B cell (primary cell): ENCODE results near the gene GPR137. TPM values are rescaled to one million over a fixed set of nuclear protein-coding genes. Genes with fewer than 3 reads are reported as not detected.

Experiments used
- ATAC-seq: fragments of 200-7000 bp; cut with Tn5 transposase; one replicate; pipeline ENCODE4 v1.10.0; 2021; ENCODE audit warnings: low read depth, mild to moderate bottlenecking, moderate number of reproducible peaks, moderate library complexity
- CTCF ChIA-PET: fragments of 350-600 bp; sonication (Branson Sonifier 250); formaldehyde crosslinking; loops from one replicate; lab custom pipeline; 2021; ENCODE audit warnings: antibody characterized with exemption, inconsistent platforms; lab: Charles Lee
- POLR2A ChIA-PET: fragments of 350-600 bp; sonication (Branson Sonifier 250); formaldehyde crosslinking; loops from one replicate; lab custom pipeline; 2021; ENCODE audit warnings: antibody characterized with exemption; lab: Charles Lee
- DNase-seq: peaks from one replicate; pipeline ENCODE4 v3.0.0; 2013
- H2AFZ ChIP-seq: 2 replicates; pipeline ENCODE4 v1.6.1; 2012; ENCODE audit warnings: mild to moderate bottlenecking, low read depth, low read length; ENCODE audit not compliant: insufficient read depth, poor library complexity, severe bottlenecking
- H3K27ac ChIP-seq, 2 donors: 1 replicate in 1 of 2; 2 replicates in 1 of 2; pipeline ENCODE4 v1.5.1; 2012 to 2013; ENCODE audit warnings: low read length in 2 of 2, mild to moderate bottlenecking in 2 of 2, moderate library complexity in 1 of 2
- H3K27me3 ChIP-seq, 4 experiments: fragments of 200-600 bp in 1 of 4; sonication (generic) in 1 of 4; replicated peaks in 1 of 4; 1 replicate in 2 of 4; 2 replicates in 2 of 4; pipeline versions ENCODE4 v1.6.1 to v1.7.0; 2013 to 2016; ENCODE audit warnings: low read length in 3 of 4, mild to moderate bottlenecking in 2 of 4, mixed read lengths in 1 of 4, moderate library complexity in 1 of 4; ENCODE audit not compliant: insufficient read depth in 4 of 4, control insufficient read depth in 3 of 4; ENCODE audit errors: control extremely low read depth in 1 of 4
- H3K36me3 ChIP-seq, 2 experiments: replicated peaks in 1 of 2; 1 replicate in 1 of 2; 2 replicates in 1 of 2; pipeline versions ENCODE4 v1.6.1 to v1.7.1; 2013; ENCODE audit warnings: low read length in 1 of 2; ENCODE audit not compliant: insufficient read depth in 2 of 2, control insufficient read depth in 1 of 2; ENCODE audit errors: control extremely low read depth in 1 of 2, extremely low read depth in 1 of 2
- H3K4me1 ChIP-seq, 2 donors: fragments of 200-600 bp in 1 of 2; sonication (generic) in 1 of 2; 1 replicate in 1 of 2; 2 replicates in 1 of 2; pipeline versions ENCODE4 v1.5.1 to v1.6.1; 2013 to 2017; ENCODE audit warnings: low read length in 2 of 2; ENCODE audit not compliant: control insufficient read depth in 2 of 2, insufficient read depth in 2 of 2
- H3K4me2 ChIP-seq: replicated peaks from 2 replicates; pipeline ENCODE3; 2012; ENCODE audit warnings: mild to moderate bottlenecking, low read depth, low read length; ENCODE audit not compliant: poor library complexity, severe bottlenecking
- H3K4me3 ChIP-seq, 5 experiments: fragments of 200-600 bp in 1 of 5; sonication (generic) in 1 of 5; 1 replicate in 3 of 5; 2 replicates in 2 of 5; pipeline versions ENCODE4 v1.5.1 to v1.7.0; 2011 to 2016; ENCODE audit warnings: low read length in 4 of 5, mild to moderate bottlenecking in 4 of 5, low read depth in 2 of 5, control low read depth in 1 of 5, moderate library complexity in 1 of 5; ENCODE audit not compliant: insufficient read depth in 1 of 5; ENCODE audit errors: control extremely low read depth in 1 of 5, extremely low read depth in 1 of 5
- H3K79me2 ChIP-seq: fragments of 200-600 bp; sonication (generic); one replicate; pipeline ENCODE4 v1.6.0; 2016; ENCODE audit warnings: low read length; ENCODE audit not compliant: control insufficient read depth, insufficient read depth
- H3K9ac ChIP-seq: fragments of 200-600 bp; sonication (generic); 2 replicates; pipeline ENCODE4 v1.6.1; 2017; ENCODE audit warnings: mild to moderate bottlenecking, low read length, moderate library complexity
- H3K9me3 ChIP-seq, 3 donors: one replicate each; pipeline versions ENCODE4 v1.6.1 to v1.7.1; 2013; ENCODE audit warnings: low read length in 2 of 3; ENCODE audit not compliant: control insufficient read depth in 2 of 3, insufficient read depth in 1 of 3; ENCODE audit errors: control extremely low read depth in 1 of 3
- H4K20me1 ChIP-seq: 2 replicates; pipeline ENCODE4 v1.6.0; 2012; ENCODE audit warnings: mild to moderate bottlenecking, low read length; ENCODE audit not compliant: insufficient read depth, control insufficient read depth, poor library complexity, severe bottlenecking
- H3K27ac Mint-ChIP-seq: one replicate; pipeline ENCODE4 v1.8.0; 2021; ENCODE audit warnings: mixed read lengths
- H3K27me3 Mint-ChIP-seq: one replicate; pipeline ENCODE4 v1.8.0; 2021; ENCODE audit warnings: mixed read lengths
- H3K4me1 Mint-ChIP-seq: one replicate; pipeline ENCODE4 v1.8.0; 2021; ENCODE audit warnings: mixed read lengths
- H3K4me3 Mint-ChIP-seq: one replicate; pipeline ENCODE4 v1.8.0; 2021; ENCODE audit warnings: mixed read lengths
- H3K9me3 Mint-ChIP-seq: one replicate; pipeline ENCODE4 v1.8.0; 2022; ENCODE audit warnings: mixed read lengths; ENCODE audit not compliant: insufficient read depth
- CTCF ChIP-seq: fragments of 200-600 bp; IDR thresholded peaks from one replicate; pipeline ENCODE4 v1.8.0; 2022; ENCODE audit warnings: antibody characterized with exemption, mild to moderate bottlenecking
- EZH2 ChIP-seq: IDR thresholded peaks from 2 replicates; pipeline ENCODE4 v1.6.1; 2012; ENCODE audit warnings: borderline replicate concordance, low read depth, mild to moderate bottlenecking, moderate library complexity, low read length; ENCODE audit not compliant: insufficient read depth, poor library complexity, severe bottlenecking
- WGBS: methylation state at CpG from one replicate; pipeline ENCODE4 v1.1.5; 2013; ENCODE audit warnings: missing lambda C conversion rate; ENCODE audit not compliant: insufficient coverage; 5-methylcytosine and 5-hydroxymethylcytosine counted together
- intact Hi-C: fragments of 100-400 bp; cut with micrococcal nuclease; formaldehyde crosslinking; loops from one replicate; pipeline ENCODE4 v1.10.0; 2022
- polyA plus RNA-seq: library from polyadenylated mRNA; depleted of rRNA; stranded (reverse); fragments of >200 nt; gene quantifications from 2 replicates; pipeline ENCODE4 v1.2.3, GENCODE V29; 2012
- total RNA-seq, 2 donors: library from RNA; stranded (reverse); fragments of 120-200 nt in 1 of 2; gene quantifications; 1 replicate in 1 of 2; 2 replicates in 1 of 2; pipeline versions ENCODE4 v1.2.3 to v1.2.4, GENCODE V29; 2013 to 2022

Gene GPR137
- total and polyA plus RNA-seq, 2 donors (not counting 1 experiment from before 2014, with no cell fraction given): 49.9 to 66.1 TPM

- POLR2A ChIA-PET: interaction anchor here (0.6 to 1.8 kb wide), 5 partner anchors 18 to 67 kb away, joined by 3 to 7 read pairs (median 5); partner anchors contain the start of genes BAD, GPR137 and PRDX5
- Mint-ChIP-seq H3K27ac (peak within 1 kb of the TSS; percentile 80), H3K27me3 (no peaks in the 10 kb centered on the region), H3K4me3 (peak within 1 kb of the TSS; percentile 89), H3K4me1 (peaks cover 22% of the 10 kb centered on the region), H3K9me3 (no peaks in the 10 kb centered on the region)
- Histone ChIP-seq H4K20me1 (no peaks in the 10 kb centered on the region), H3K27me3 (no peaks in the 10 kb centered on the region), H3K79me2 (peaks cover 4% of the 10 kb centered on the region), H3K9me3 (no peaks in the 10 kb centered on the region), H3K9ac (peak within 1 kb of the TSS; percentile 76), H3K27ac (no peak within 1 kb of the TSS), H3K4me3 (peak within 1 kb of the TSS; percentile 39 to 87 (median 63)), H2AFZ (peak within 1 kb of the TSS; percentile 82), H3K36me3 (no peaks in the 10 kb centered on the region), H3K4me2 (peak within 1 kb of the TSS; percentile 90), H3K4me1 (peaks cover 17 to 36% of the 10 kb centered on the region in 2 donors)
- no peak for TF ChIP-seq EZH2
- peak; percentile 78 for TF ChIP-seq CTCF
- CTCF ChIA-PET: interaction anchor here (0.8 to 10.4 kb wide), 17 partner anchors 10 to 104 kb away, joined by 3 to 141 read pairs (median 6); partner anchors contain the start of genes BAD, CATSPERZ, DNAJC4 and FERMT3
- WGBS: under 1% methylated on average over 75 of the region's 75 CpGs
- peak; percentile 66 for ATAC-seq
- intact Hi-C loops: loop anchor here (1.0 kb wide), 4 partner anchors 18 to 53 kb away; partner anchors contain the start of genes BAD, NUDT22 and TRPT1
- peak; percentile 78 for DNase-seq
Observed at GRCh38 chr11:64251016-64251752, 34.5 kb upstream of the GPR137 start, which contains the start of gene PLCB3. Gene PLCB3, plus strand, starts transcription at chr11:64251530. Its CDS starts 120 bp downstream, at chr11:64251650.

- Histone ChIP-seq H3K9me3 (no peaks in the 10 kb centered on the region), H4K20me1 (no peaks in the 10 kb centered on the region), H2AFZ (peak overlapping the region; percentile 82), H3K4me3 (peak overlapping the region; percentile 39 to 87 (median 63)), H3K79me2 (peaks cover 4% of the 10 kb centered on the region), H3K4me1 (peaks cover 17 to 35% of the 10 kb centered on the region in 2 donors), H3K27ac (no peak overlapping the region), H3K4me2 (peak overlapping the region; percentile 90), H3K27me3 (no peaks in the 10 kb centered on the region), H3K36me3 (no peaks in the 10 kb centered on the region), H3K9ac (peak overlapping the region; percentile 76)
- Mint-ChIP-seq H3K4me3 (peak overlapping the region; percentile 88), H3K27ac (peak overlapping the region; percentile 76), H3K4me1 (peaks cover 22% of the 10 kb centered on the region), H3K27me3 (no peaks in the 10 kb centered on the region), H3K9me3 (no peaks in the 10 kb centered on the region)
- ATAC-seq (no peak), DNase-seq (no peak)
- WGBS: 0% methylated on average over 18 of the region's 18 CpGs
- TF ChIP-seq CTCF: no peak
- no peak for TF ChIP-seq EZH2
- ChIA-PET CTCF (interaction anchor here (0.7 to 10.4 kb wide), 13 partner anchors 10 to 104 kb away, joined by 3 to 141 read pairs (median 6); partner anchors contain the start of genes CATSPERZ, FERMT3, FKBP2 and NUDT22), POLR2A (interaction anchor here (0.7 to 1.2 kb wide), 3 partner anchors 9 to 33 kb away, joined by 3 to 6 read pairs (median 5); partner anchors contain the start of genes BAD and GPR137)
- intact Hi-C loops: loop anchor here (1.0 kb wide), 4 partner anchors 18 to 53 kb away; partner anchors contain the start of genes BAD, NUDT22 and TRPT1
Observed at GRCh38 chr11:64251753-64252002, 34.0 kb upstream of the GPR137 start.
